Measurements from ENCODE around the gene PPP1CC. TPM values are rescaled to one million over a fixed set of nuclear protein-coding genes. Genes with fewer than 3 reads are reported as not detected.

The PPP1CC gene
- total and polyA plus RNA-seq, 2 donors (not counting 3 experiments of a cell fraction or from before 2014, with no cell fraction given) = 67.1 to 139 TPM

DNA sequence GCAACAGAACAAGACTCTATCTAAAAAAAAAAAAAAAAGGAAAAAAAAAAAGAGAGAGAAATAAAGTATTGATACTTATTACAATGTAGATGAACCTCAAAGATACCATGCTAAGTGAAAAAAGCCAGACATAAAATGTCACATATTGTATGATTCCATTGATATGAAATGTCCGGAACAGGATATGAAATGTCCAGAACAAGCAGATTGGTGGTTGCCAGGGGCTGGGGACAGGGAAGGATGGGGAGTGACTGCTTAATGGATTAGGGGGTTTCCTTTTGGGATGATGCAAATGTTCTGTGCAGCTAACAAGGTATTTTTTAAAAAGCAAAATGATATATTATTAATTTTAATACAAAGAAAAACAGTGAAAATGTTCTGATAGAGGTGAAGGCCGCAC is 58.8 kb downstream of the PPP1CC start:
- Histone ChIP-seq H2AFZ (ENCODE audit: low read depth, low read length) (no peak overlapping the region), H3K9ac (replicated peaks; ENCODE audit: extremely low read depth, insufficient read depth, low read length) (no peak overlapping the region), H3K27me3 (ENCODE audit: control insufficient read depth in 2 of 2, insufficient read depth in 2 of 2, low read length in 2 of 2) (peaks cover 0 to 3% of the 10 kb centered on the region in 2 experiments), H3K9me1 (replicated peaks; ENCODE audit: control insufficient read depth, extremely low read depth, insufficient read depth, low read length) (no peaks in the 10 kb centered on the region), H4K20me1 (replicated peaks; ENCODE audit: control insufficient read depth, extremely low read depth, insufficient read depth, low read length) (no peaks in the 10 kb centered on the region), H3K4me2 (ENCODE audit: insufficient read depth, low read length) (no peak overlapping the region), H3K9me3 (replicated peaks; ENCODE audit: control insufficient read depth, insufficient read depth, low read length) (no peaks in the 10 kb centered on the region), H3K4me3 (replicated peaks in 1 of 3; ENCODE audit: insufficient read depth in 1 of 3, low read depth in 1 of 3, low read length in 3 of 3) (no peak overlapping the region), H3K36me3 (ENCODE audit: control insufficient read depth in 2 of 2, extremely low read depth in 1 of 2, insufficient read depth in 2 of 2, low read length in 2 of 2) (no peaks in the 10 kb centered on the region), H3K27ac (ENCODE audit: insufficient read depth, low read depth, low read length) (no peak overlapping the region), H3K4me1 (ENCODE audit: control insufficient read depth, extremely low read depth, insufficient read depth, low read length) (peaks cover 7% of the 10 kb centered on the region), H3K79me2 (ENCODE audit: control insufficient read depth, insufficient read depth, low read length) (no peaks in the 10 kb centered on the region)
- CTCF ChIA-PET = no interaction called here
- BruUV-seq (replicated peaks) = no TSS peak
- dilution Hi-C loops (cut with MboI; ENCODE audit: extremely low pct_ligation_motif_present, low sequenced_read_pairs) = no loop called here
- TF ChIP-seq FOS (IDR thresholded peaks at IDR 0.05; ENCODE audit: borderline replicate concordance, insufficient read depth, low read length) (no peak), GATA2 (IDR thresholded peaks at IDR 0.05; ENCODE audit: insufficient read depth, insufficient read length, low read depth, low read length) (no peak), CTCF (IDR thresholded peaks at IDR 0.05; ENCODE audit: extremely low read depth in 1 of 2, insufficient read depth in 1 of 2, low read depth in 1 of 2, low read length in 2 of 2) (no peak), MAX (IDR thresholded peaks at IDR 0.05; ENCODE audit: insufficient read depth, insufficient read length) (no peak), JUN (IDR thresholded peaks at IDR 0.05; ENCODE audit: borderline replicate concordance, insufficient read depth, insufficient read length, low read depth) (no peak), POLR2AphosphoS5 (IDR thresholded peaks at IDR 0.05; ENCODE audit: insufficient read depth, low read depth, low read length) (no peak), MYC (IDR thresholded peaks at IDR 0.05; ENCODE audit: low read depth, low read length) (no peak), POLR2A (IDR thresholded peaks at IDR 0.05; ENCODE audit: low read depth, low read length) (no peak), EZH2 (IDR thresholded peaks at IDR 0.05; ENCODE audit: borderline replicate concordance, low read depth, low read length, severe bottlenecking) (no peak)
- DNase-seq (ENCODE audit: low read depth, low spot score) = no peak
- FAIRE-seq = no peak
- POLR2A ChIA-PET = no interaction called here
- intact Hi-C loops (cut with micrococcal nuclease) = no loop called here

Data from endothelial cell of umbilical vein (primary cell).